G401.6 (cell line): ENCODE data around the gene PRR13.

Experiments
- FAIRE-seq: peaks from 2 replicates; lab custom pipeline; 2012; peaks lifted over from hg19 to GRCh38; lab: Jason Lieb, UNC

Gene PRR13

GRCh38 chr12:53472056-53472582 lies 30.6 kb downstream of the PRR13 start:
- no peak for FAIRE-seq

- no peak for FAIRE-seq
Measured at GRCh38 chr12:53474077-53474476, 32.5 kb downstream of the PRR13 start.

GRCh38 chr12:53474819-53475218 lies 33.3 kb downstream of the PRR13 start:
- no peak for FAIRE-seq

DNA sequence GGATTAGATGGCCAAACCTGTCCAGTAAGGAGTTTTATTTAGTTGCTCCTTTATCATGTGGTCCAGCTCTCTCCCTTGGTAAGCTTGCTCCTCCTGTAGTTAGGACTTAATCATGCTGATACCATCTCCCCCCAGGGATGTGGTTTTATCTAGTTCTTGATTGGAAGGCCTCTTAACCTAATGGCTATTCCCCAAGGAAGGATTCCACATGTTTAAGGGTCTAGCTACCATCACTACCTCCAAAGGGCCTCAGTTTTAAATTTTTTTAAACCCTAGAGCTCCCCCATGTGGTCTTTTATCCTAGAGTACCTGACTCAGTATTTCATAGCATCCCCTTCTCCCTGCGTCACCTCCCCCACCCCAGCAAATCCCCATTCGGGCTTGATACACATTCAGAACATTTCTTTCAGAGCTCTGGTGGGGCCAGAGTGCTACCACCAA lies 35.3 kb downstream of the PRR13 start:
- peak; percentile 36 for FAIRE-seq

DNA sequence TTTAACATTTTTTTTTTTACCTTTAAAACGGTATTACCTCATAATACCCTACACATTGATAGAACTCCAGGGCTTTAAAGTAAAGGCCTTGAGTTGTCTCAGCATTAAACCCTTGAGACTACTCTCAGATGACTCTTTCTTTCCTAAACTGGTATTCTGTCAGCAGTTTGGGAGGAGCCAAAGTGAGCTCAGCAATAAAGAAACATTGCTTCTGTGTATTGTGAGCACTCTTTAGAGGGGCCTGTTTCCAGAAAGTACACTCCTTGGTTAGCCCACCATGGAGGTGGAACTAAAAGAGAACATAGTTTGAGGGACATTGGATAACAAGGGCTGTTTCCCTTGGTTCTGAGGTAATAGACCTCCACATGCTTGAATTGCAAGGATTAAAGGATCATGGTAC lies 37.3 kb downstream of the PRR13 start:
- FAIRE-seq, result peak; percentile 76

GRCh38 chr12:53479331-53479730 lies 37.8 kb downstream of the PRR13 start:
- peak; percentile 33 for FAIRE-seq

DNA sequence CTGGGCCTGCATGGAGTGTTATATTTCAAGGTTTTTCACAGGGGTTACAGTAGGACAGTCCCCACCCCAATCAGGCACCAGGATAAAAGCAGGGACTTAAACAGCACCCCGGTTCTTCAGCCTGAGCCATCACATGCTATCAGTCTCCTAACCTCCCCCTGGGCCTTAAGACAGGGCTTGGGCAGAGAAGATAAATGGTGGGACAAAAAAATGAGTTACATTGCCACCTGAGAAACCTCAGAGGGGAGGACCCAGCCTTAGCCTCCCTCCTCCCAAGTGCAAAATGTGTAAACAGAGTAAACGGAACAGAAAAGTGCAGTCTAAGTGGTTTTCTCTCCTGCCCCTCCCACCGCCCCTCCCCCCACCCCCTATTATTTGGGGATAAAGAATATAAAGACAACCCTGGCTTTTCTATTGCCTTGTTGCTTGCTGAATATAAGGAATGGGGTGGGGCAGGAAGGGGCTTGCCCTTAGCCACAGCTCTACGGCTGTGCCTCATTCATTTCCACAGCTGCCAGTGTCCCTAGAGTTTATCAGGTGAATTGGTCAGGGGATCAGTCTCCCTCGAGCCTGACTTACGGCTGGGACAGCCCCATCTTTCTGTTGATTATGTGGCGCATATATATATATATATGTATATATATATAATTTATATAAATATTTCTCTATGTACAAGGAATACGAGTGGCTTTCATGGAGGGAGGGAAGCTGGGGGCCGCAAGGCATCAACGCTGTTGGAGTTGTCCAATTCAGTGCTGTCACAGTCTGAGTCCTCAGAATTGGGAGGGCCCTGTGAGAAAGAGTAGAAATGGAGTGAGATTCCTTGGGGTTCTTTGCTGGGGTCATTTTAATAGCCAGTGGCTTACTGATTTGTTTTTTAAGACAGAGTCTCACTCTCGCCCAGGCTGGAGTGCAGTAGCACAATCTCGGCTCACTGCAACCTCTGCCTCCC lies 39.2 kb downstream of the PRR13 start:
- FAIRE-seq, result no peak

GRCh38 chr12:53481458-53481857 lies 39.9 kb downstream of the PRR13 start:
- FAIRE-seq, result peak; percentile 61

DNA sequence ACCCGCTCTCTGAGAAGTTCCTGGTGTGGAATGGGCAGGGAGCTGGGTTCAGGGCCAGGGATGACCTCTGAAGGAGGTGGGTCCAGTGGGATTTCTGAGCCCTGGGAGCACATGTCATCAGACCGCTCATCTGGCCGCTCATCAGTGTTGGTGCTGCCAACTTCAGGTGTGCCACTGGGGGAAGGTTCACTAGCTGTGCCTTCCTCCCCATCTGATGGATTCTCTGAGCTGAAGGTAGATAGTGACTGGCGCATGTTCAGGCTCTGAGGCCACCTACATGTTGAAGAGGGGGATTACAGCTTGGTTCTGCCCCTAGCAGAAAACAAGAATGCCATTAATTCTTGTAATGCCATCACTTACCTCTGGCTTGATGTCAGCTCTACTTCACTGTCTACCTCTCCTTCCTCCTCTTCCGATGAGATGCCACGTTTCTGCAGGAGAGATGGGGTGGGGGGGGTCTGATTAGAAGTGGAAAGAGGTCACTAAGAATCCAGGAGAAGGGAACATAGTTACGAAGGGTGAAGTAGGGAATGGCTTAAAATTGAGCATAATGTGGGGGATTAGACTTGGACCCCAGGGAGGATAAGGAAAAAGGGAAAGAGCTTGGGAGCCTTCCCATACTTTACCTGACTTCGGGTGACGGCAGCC lies 40.5 kb downstream of the PRR13 start:
- peak; percentile 50 for FAIRE-seq

- no peak for FAIRE-seq
Measured at GRCh38 chr12:53482626-53483168, 41.2 kb downstream of the PRR13 start.

DNA sequence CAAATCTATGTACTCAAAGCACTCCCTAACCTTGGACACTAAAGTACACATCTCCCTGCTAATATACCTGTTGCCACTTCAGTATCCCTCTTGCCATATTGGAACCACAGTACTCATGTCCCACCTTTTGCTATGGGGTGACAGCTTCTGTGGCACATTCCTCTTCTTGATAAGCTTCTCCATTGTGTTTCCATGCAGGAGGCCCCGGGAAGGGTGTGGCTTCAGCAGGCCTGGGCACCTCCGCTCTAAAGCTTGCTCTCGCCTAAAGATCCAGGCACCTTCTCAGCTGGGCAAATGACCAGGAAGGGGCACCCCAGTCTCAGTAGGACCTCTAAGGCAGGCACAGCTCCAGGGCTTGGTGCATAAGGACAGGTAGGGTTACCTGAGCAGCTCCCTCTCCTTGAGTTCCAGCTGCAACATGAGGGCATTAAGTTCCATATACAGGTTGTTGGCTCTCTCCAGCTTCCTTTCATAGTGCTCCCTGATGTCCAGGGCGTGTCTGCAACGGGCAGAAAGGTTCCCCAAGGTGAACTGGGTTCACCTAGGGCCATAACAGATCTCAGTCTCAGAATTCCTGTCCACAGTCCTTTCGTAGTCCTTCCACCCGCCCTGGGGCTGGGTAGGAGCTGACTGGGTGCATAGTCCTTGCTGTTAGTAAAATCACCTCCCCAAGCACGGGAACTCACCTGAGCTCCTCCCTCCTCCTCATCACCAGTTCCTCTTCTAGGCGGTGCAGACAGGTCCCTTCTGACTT lies 41.9 kb downstream of the PRR13 start:
- FAIRE-seq, result no peak

GRCh38 chr12:53483979-53484377 lies 42.4 kb downstream of the PRR13 start:
- FAIRE-seq, result no peak

- peak; percentile 6 for FAIRE-seq
Measured at GRCh38 chr12:53484686-53485575, 43.4 kb downstream of the PRR13 start.

DNA sequence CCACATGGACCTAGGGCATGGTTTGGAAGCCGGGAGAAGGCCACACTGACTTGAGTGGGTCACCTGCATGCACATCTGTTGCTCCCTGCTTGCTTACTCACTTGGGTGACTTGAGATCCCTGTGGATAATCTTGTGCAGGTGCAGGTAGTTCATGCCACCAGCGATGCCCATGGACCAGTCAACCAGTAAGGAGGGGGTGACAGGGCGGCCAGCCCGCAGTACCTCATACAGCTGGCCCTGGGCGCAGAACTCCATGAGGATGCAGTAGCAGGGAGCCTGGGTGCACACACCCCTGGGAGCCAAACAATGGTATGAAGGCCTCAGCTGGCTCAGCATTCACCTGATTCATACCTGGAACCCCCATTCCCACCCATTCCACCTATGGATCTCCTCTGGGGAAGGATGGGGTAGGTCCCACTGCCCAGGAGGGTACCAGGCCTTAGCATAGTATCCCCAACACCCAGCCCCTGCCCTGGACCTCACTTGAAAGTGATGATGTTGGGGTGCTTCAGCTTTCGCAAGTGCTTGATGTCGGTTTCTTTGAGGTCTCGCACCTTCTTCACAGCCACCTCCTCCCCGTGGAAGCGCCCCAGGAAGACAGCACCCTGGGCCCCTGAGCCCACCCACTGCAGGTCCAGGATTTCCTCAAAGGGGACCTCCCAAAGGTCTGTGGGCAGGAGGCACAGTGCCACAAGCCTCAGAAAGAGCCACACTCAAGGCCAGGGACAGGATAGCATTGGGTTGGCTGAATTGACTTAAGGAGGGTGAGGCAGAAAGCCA lies 44.6 kb downstream of the PRR13 start:
- no peak for FAIRE-seq

- FAIRE-seq, result no peak
Measured at GRCh38 chr12:53486736-53487487, 45.4 kb downstream of the PRR13 start.

DNA sequence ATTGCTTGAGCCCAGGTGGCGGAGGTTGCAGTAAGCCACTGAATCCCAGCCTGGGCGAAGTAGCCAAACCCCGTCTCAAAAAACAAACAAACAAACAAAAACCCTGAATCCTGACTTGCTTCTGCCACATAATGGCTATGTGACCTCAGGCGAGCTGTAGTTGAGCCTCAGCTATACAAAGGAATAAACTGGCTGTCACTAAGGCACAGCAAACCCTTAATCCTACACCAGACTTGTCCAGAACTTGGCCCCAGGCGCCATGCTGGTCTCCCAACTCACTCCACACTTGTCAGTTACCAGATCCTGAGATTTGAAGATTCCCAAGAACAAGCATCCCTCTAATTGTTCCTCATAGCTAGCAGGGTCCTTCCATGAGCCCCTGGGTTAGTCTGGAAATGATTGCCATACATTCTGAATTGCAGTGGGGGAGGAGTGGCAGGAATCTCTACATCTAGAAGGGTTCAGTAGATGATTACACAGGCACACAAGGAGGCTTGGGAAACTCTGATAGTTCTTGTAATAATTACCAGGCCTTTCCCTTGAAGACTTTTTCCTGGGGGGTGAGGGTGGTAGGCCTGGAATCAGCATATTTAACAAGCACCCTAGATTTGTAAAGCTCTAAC lies 47.8 kb downstream of the PRR13 start:
- FAIRE-seq, result no peak

DNA sequence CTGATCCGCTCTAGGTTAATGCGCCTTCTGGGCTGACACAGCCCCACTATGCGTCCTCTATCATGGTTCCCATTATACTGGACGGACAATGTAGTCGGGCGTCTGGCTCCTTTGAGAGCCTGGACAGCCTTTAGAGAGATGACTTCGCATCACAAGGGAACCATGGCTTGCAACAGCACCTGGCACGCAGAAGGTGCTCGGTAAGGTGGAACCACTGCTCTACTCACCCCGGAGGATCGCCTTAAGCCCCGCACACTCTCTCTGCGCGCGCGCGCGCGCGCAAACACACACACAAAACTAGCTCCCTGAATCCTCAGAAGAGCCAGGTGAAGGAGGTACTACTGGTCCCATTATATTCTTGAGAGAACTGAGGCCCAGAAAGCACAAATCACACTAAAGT lies 50.7 kb downstream of the PRR13 start:
- FAIRE-seq, result no peak

DNA sequence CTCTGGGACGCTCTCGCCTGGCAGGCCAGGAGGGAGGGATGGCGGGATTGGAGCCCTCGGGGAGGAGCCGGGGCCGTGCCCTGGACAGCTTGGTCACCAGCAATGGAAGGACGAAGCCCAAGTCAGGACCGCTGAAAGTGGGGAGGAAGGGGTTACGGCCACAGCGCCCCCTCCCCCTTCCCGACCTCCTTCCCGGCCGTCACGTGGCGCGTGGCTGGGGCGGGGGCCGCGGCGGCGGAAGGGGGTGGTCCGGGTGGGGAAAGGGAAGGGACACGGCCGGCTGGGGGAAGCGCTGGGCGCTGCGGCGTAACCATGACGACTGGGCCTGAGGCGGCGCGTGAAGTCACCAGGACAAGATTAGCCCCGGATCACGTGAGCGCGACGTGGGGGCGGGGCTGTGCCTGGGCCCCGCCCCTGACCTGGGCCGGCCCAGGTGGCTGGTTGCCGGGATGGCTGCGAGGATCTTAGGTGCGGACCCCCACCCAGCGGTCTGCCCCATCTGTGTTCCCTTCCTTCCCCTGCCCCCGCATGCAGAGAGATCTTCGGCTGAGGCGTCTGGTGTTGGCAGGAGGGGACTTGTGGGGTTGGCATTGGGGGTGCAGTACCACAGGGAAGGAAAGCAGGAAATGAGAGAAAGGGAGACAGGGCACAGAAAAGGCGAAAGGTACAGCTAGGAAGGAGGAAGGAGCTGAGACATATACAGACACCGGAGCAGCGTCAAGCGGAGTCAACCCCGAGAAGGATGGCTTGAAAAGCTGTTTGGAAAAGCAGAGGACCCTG lies 51.5 kb downstream of the PRR13 start:
- peak; percentile 23 for FAIRE-seq
